A549 (cell line): ENCODE results near the gene PTRHD1. TPM values are rescaled to one million over a fixed set of nuclear protein-coding genes. Genes with fewer than 3 reads are reported as not detected.

Source experiments
- ATAC-seq, 2 experiments: fragments of 200-7000 bp in 1 of 2; fragments of >200 bp in 1 of 2; cut with Nextera tagmentation in 1 of 2; cut with Tn5 transposase in 1 of 2; 3 replicates each; pipeline versions ENCODE4 v1.8.0 to v1.9.1; 2018 to 2020; ENCODE audit warnings: mild to moderate bottlenecking in 1 of 2, moderate library complexity in 1 of 2
- CTCF ChIA-PET: fragments of 300-600 bp; sonication (Branson Sonifier 250); formaldehyde crosslinking; extraction: SDS; loops from one replicate; lab custom pipeline; 2021; ENCODE audit warnings: antibody characterized with exemption, inconsistent platforms; lab: Yijun Ruan, JAX
- POLR2A ChIA-PET: fragments of 350-600 bp; formaldehyde crosslinking; extraction: SDS; loops from one replicate; lab custom pipeline; 2021; ENCODE audit warnings: antibody characterized with exemption, inconsistent platforms; lab: Yijun Ruan, JAX
- DNase-seq, 2 experiments: peaks; one replicate each; pipeline versions ENCODE4 v3.0.0 to v3.0.0-alpha.2; 2011 to 2016; ENCODE audit warnings: low read depth in 1 of 2, low spot score in 1 of 2
- FAIRE-seq: peaks from 2 replicates; lab custom pipeline; 2011; peaks lifted over from hg19 to GRCh38; lab: Jason Lieb, UNC
- H3K27ac ChIP-seq, 2 experiments: fragments of >200 bp; sonication (Bioruptor Twin); formaldehyde crosslinking; 3 replicates each; pipeline ENCODE4 v1.5.1; 2016 to 2017
- H3K4me1 ChIP-seq: fragments of >200 bp; sonication (Bioruptor Twin); formaldehyde crosslinking; 3 replicates; pipeline ENCODE4 v1.6.1; 2016
- H3K4me2 ChIP-seq: fragments of >200 bp; sonication (Bioruptor Twin); formaldehyde crosslinking; 3 replicates; pipeline ENCODE4 v1.6.1; 2016
- H3K4me3 ChIP-seq: fragments of >200 bp; sonication (Bioruptor Twin); formaldehyde crosslinking; 3 replicates; pipeline ENCODE4 v1.5.1; 2016
- H3K9me3 ChIP-seq: fragments of >200 bp; sonication (Bioruptor Twin); formaldehyde crosslinking; 3 replicates; pipeline ENCODE4 v1.6.1; 2016
- BHLHE40 ChIP-seq: IDR thresholded peaks from 2 replicates; pipeline ENCODE4 v1.6.1; 2012; ENCODE audit warnings: low read depth, low read length, inconsistent platforms
- EHF ChIP-seq: fragments of 250-450 bp; sonication (Bioruptor Pico); IDR thresholded peaks from 2 replicates; pipeline ENCODE4 v1.5.0; 2020; ENCODE audit warnings: mild to moderate bottlenecking
- EHMT2 ChIP-seq: fragments of 200-600 bp; sonication (generic); IDR thresholded peaks from 2 replicates; pipeline ENCODE4 v1.6.1; 2016; ENCODE audit warnings: antibody characterized with exemption, low read depth, mild to moderate bottlenecking, moderate library complexity
- FOSB ChIP-seq: fragments of 250-450 bp; sonication (Bioruptor Pico); IDR thresholded peaks from 2 replicates; pipeline ENCODE4 v1.5.0; 2020; ENCODE audit warnings: mild to moderate bottlenecking, moderate library complexity
- FOSL2 ChIP-seq, 2 experiments: fragments of 450-650 bp in 1 of 2; fragments of >200 bp in 1 of 2; sonication (Bioruptor Twin) in 1 of 2; formaldehyde crosslinking; IDR thresholded peaks; 2 replicates each; pipeline versions ENCODE4 v1.5.0 to v1.6.1; 2016 to 2020; ENCODE audit warnings: mild to moderate bottlenecking in 1 of 2, moderate library complexity in 1 of 2
- FOXS1 ChIP-seq: fragments of 250-450 bp; sonication (Bioruptor Pico); IDR thresholded peaks from 2 replicates; pipeline ENCODE4 v1.5.0; 2020; ENCODE audit warnings: mild to moderate bottlenecking, moderate library complexity
- HDAC2 ChIP-seq: fragments of 200-600 bp; sonication (generic); IDR thresholded peaks from 2 replicates; pipeline ENCODE4 v1.6.1; 2016
- HOXB13 ChIP-seq: fragments of 250-450 bp; sonication (Bioruptor Pico); IDR thresholded peaks from 2 replicates; pipeline ENCODE4 v1.5.0; 2020; ENCODE audit warnings: low read depth, mild to moderate bottlenecking, moderate library complexity
- JUN ChIP-seq, 2 experiments: fragments of >200 bp; sonication (Bioruptor Twin); formaldehyde crosslinking; IDR thresholded peaks; 2 replicates in 1 of 2; 3 replicates in 1 of 2; pipeline ENCODE4 v1.6.1; 2016 to 2017
- JUNB ChIP-seq: fragments of >200 bp; sonication (Bioruptor Twin); formaldehyde crosslinking; IDR thresholded peaks from 2 replicates; pipeline ENCODE4 v1.6.1; 2016
- KDM5A ChIP-seq: fragments of 200-600 bp; sonication (generic); IDR thresholded peaks from 2 replicates; pipeline ENCODE4 v1.6.1; 2016; ENCODE audit warnings: antibody characterized with exemption, mild to moderate bottlenecking
- MAZ ChIP-seq: fragments of 150-350 bp; IDR thresholded peaks from 2 replicates; pipeline ENCODE4 v1.6.1; 2014; ENCODE audit warnings: antibody characterized with exemption, low read depth, low read length, borderline replicate concordance
- MYC ChIP-seq: IDR thresholded peaks from 2 replicates; pipeline ENCODE4 v1.6.1; 2012; ENCODE audit warnings: mild to moderate bottlenecking, inconsistent platforms, low read length, improper control_type of control experiment, borderline replicate concordance
- NFE2L2 ChIP-seq: fragments of 150-350 bp; conservative IDR thresholded peaks from 2 replicates; pipeline ENCODE4 v1.6.1; 2014; ENCODE audit warnings: low read length
- NPAS2 ChIP-seq: fragments of 250-450 bp; sonication (Bioruptor Pico); IDR thresholded peaks from 2 replicates; pipeline ENCODE4 v1.8.0; 2022; ENCODE audit warnings: mild to moderate bottlenecking, moderate library complexity, borderline replicate concordance
- POLR2AphosphoS2 ChIP-seq: conservative IDR thresholded peaks from 2 replicates; pipeline ENCODE4 v1.6.1; 2012; ENCODE audit warnings: low read length, improper control_type of control experiment, inconsistent platforms
- RAD21 ChIP-seq, 2 experiments: fragments of >200 bp in 1 of 2; sonication (Bioruptor Twin) in 1 of 2; formaldehyde crosslinking in 1 of 2; IDR thresholded peaks in 1 of 2; conservative IDR thresholded peaks in 1 of 2; 2 replicates in 1 of 2; 3 replicates in 1 of 2; pipeline ENCODE4 v1.6.1; 2012 to 2018; ENCODE audit warnings: inconsistent platforms in 1 of 2
- RARB ChIP-seq: fragments of 250-450 bp; sonication (Bioruptor Pico); IDR thresholded peaks from 2 replicates; pipeline ENCODE4 v1.8.0; 2021; ENCODE audit warnings: mild to moderate bottlenecking, moderate library complexity
- RCOR1 ChIP-seq: fragments of 150-350 bp; IDR thresholded peaks from 2 replicates; pipeline ENCODE4 v1.6.1; 2014; ENCODE audit warnings: antibody characterized with exemption, low read length, low read depth
- RFX5 ChIP-seq: fragments of 450-650 bp; IDR thresholded peaks from 2 replicates; pipeline ENCODE4 v1.7.1; 2014; ENCODE audit warnings: antibody characterized with exemption, mild to moderate bottlenecking, moderate library complexity
- SREBF2 ChIP-seq: fragments of 450-650 bp; IDR thresholded peaks from 2 replicates; pipeline ENCODE4 v1.6.1; 2014; ENCODE audit warnings: mild to moderate bottlenecking, moderate library complexity
- TFCP2L1 ChIP-seq: fragments of 250-450 bp; sonication (Bioruptor Pico); IDR thresholded peaks from 2 replicates; pipeline ENCODE4 v1.5.0; 2021; ENCODE audit warnings: mild to moderate bottlenecking
- ZNF302 ChIP-seq: fragments of 250-450 bp; sonication (Bioruptor Pico); IDR thresholded peaks from 2 replicates; pipeline ENCODE4 v1.9.0; 2021; ENCODE audit warnings: inconsistent platforms, mild to moderate bottlenecking, moderate library complexity
- WGBS: methylation state at CpG from one replicate; pipeline ENCODE4 v1.1.6; 2017; ENCODE audit errors: missing lambda C conversion rate; 5-methylcytosine and 5-hydroxymethylcytosine counted together
- polyA plus RNA-seq, 4 experiments: library from polyadenylated mRNA; depleted of rRNA in 3 of 4; stranded (reverse); fragments of >200 nt; fragmentation: RNase III in 1 of 4; extraction: RNeasy Plus Mini Kit Qiagen cat#74134 plus additional on column Dnase treatment in 1 of 4; gene quantifications; 2 replicates in 3 of 4; 3 replicates in 1 of 4; pipeline ENCODE4 v1.2.3, GENCODE V29; 2011 to 2017
- TF ChIP-seq, protein P1 (sequence below): fragments of >200 bp; sonication (Bioruptor Twin); formaldehyde crosslinking; IDR thresholded peaks from 2 replicates; pipeline ENCODE4 v1.6.1; 2016
- TF ChIP-seq, protein P2 (sequence below): IDR thresholded peaks from 2 replicates; pipeline ENCODE4 v1.6.1; 2012

PTRHD1 gene
- polyA plus RNA-seq, 2 of the 4 experiments (the other 2 are of a cell fraction): 44.9 to 86.6 TPM

DNA sequence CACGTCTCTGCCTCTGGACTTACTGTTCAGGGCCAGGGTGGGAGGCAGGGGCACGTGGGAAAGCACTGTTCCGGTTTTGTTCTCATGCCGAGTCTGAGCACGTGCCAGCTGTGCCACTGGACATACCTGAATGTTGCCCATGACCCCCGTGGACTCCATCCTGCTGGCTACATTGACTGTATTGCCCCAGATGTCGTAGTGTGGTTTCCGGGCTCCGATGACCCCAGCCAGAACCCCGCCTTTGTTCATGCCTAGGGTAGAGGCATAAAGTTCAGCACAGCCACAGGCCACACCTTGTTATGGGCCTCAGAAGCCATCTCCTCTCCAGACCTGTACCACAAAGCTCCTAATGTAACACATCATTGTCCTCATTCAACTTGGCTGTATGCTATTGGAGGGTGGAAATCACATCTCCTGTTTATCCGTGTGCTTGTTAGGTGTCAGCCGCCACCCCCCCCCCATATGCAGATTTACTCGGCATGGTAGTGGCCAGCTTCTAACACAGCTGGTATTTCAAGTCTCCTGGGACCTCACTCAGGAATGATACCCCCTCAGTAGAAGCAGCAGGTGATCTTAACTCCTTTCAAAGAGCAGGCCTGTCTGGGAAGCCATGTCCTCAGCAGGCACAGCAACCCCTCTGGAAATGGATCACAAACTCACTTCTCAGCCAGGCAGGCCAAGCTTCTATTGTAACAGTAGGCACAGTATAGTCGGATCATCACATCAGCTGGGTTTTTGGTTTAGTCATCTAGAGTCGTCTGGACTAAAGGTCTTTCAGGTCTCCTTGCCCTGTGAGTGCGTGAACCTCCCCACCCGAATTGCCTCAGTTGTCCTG, 27.6 kb upstream of the PTRHD1 start:
- CTCF ChIA-PET: interaction anchor here (1.0 to 15.3 kb wide), 5 partner anchors 7 to 414 kb away, joined by 3 to 252 read pairs (median 5); partner anchors contain the start of genes CENPO and PTRHD1
- no peaks in the 10 kb centered on the region for H3K9me3 ChIP-seq
- peaks cover 10% of the 10 kb centered on the region for H3K4me1 ChIP-seq
- 90% methylated on average over 17 of the region's 17 CpGs for WGBS
- no peak overlapping the region for H3K27ac ChIP-seq
- POLR2A ChIA-PET: interaction anchor here (1.0 kb wide), 1 partner anchor 28 kb away, joined by 3 read pairs; no protein-coding TSS in a partner anchor
- FAIRE-seq: no peak
- no peak overlapping the region for H3K4me2 ChIP-seq
- TF ChIP-seq ZNF302 (CRISPR knock-in tag) (no peak), BHLHE40 (no peak), MAZ (no peak), FOSL2 (IDR thresholded peaks at IDR 0.05) (no peak), FOSL2 (CRISPR knock-in tag; IDR thresholded peaks at IDR 0.05) (no peak), RCOR1 (no peak), RAD21 (conservative IDR thresholded peaks at IDR 0.05 in 1 of 2, IDR thresholded peaks at IDR 0.05 in 1 of 2) (no peak), RFX5 (no peak), KDM5A (no peak), JUN (IDR thresholded peaks at IDR 0.05) (0 out of 5 replicates have a peak, but pooled peaks of 1 of the 2 experiments have one; percentile 14), FOSB (CRISPR knock-in tag) (no peak), POLR2AphosphoS2 (peak; percentile 76; the same call in 1 of the 2 replicates), HOXB13 (CRISPR knock-in tag) (no peak), TFCP2L1 (CRISPR knock-in tag) (no peak), EHMT2 (no peak)
- ATAC-seq: peak; percentile 5; a peak in 2 of 6 replicates
- no peak overlapping the region for H3K4me3 ChIP-seq
- DNase-seq: no peak

DNA sequence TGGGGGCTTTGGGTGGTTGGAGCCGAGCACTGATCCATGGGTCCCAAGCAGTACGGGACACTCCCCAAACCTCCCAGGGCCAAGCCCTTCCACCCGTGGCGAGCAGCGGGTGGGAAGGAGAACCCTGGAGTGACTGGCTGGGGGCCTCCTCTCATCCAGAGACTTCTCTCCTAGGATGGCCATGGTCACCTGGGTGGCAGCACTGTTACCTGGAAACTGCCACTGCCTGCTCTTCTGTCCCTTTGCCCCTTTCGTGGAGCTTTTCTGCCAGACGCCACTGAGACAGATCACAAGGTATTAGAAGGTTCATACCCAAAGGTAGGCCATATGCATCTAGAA, 27.0 kb upstream of the PTRHD1 start:
- FAIRE-seq: no peak

More for the DNA sequence above, 27.0 kb upstream of the PTRHD1 start:
- Histone ChIP-seq H3K9me3 (no peaks in the 10 kb centered on the region), H3K4me3 (no peak overlapping the region), H3K4me2 (no peak overlapping the region), H3K4me1 (peaks cover 10% of the 10 kb centered on the region), H3K27ac (no peak overlapping the region)
- peak in 1 of 2 experiments; percentile 4; a peak in 2 of 6 replicates for ATAC-seq
- 89% methylated on average over 4 of the region's 7 CpGs for WGBS
- ChIA-PET POLR2A (interaction anchor here (1.0 kb wide), 1 partner anchor 27 kb away, joined by 3 read pairs; no protein-coding TSS in a partner anchor), CTCF (interaction anchor here (0.8 to 15.3 kb wide), 5 partner anchors 8 to 413 kb away, joined by 3 to 252 read pairs (median 5); no protein-coding TSS in a partner anchor)
- TF ChIP-seq, protein P1, sequence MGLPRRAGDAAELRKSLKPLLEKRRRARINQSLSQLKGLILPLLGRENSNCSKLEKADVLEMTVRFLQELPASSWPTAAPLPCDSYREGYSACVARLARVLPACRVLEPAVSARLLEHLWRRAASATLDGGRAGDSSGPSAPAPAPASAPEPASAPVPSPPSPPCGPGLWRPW: no peak
- TF ChIP-seq NFE2L2 (no peak), RARB (CRISPR knock-in tag) (no peak), EHF (CRISPR knock-in tag) (no peak), FOXS1 (CRISPR knock-in tag) (no peak), JUNB (no peak), HOXB13 (CRISPR knock-in tag) (no peak), POLR2AphosphoS2 (no peak), NPAS2 (CRISPR knock-in tag) (no peak), MYC (no peak), HDAC2 (no peak), SREBF2 (no peak)
- TF ChIP-seq, protein P2, sequence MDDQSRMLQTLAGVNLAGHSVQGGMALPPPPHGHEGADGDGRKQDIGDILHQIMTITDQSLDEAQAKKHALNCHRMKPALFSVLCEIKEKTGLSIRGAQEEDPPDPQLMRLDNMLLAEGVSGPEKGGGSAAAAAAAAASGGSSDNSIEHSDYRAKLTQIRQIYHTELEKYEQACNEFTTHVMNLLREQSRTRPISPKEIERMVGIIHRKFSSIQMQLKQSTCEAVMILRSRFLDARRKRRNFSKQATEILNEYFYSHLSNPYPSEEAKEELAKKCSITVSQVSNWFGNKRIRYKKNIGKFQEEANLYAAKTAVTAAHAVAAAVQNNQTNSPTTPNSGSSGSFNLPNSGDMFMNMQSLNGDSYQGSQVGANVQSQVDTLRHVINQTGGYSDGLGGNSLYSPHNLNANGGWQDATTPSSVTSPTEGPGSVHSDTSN: no peak
- no peak for DNase-seq
